Measurements from ENCODE around the gene MSI2. TPM values are rescaled to one million over a fixed set of nuclear protein-coding genes. Genes with fewer than 3 reads are reported as not detected.

Gene MSI2
- total and polyA plus RNA-seq, 12 donors: 25.5 to 135 (median 121) TPM

- peaks cover 0 to 27% (median 0%) of the 10 kb centered on the region in 9 donors for H3K36me3 ChIP-seq
- DNase-seq (no peak), ATAC-seq (no peak)
- H3K9me3 ChIP-seq: no peaks in the 10 kb centered on the region
- no peak overlapping the region for H3K4me3 ChIP-seq
- intact Hi-C loops (cut with DNase I): no loop called here
- 66 to 83% methylated on average over 9 of the region's 9 CpGs for WGBS, 2 donors
- H3K4me1 ChIP-seq: peaks cover 0 to 5% (median 0%) of the 10 kb centered on the region in 9 donors
- TF ChIP-seq CTCF (IDR thresholded peaks at IDR 0.05): no peak
- H3K27me3 ChIP-seq: no peaks in the 10 kb centered on the region
- no peak overlapping the region for H3K27ac ChIP-seq
These were observed 380.0 kb downstream of the MSI2 start for GRCh38 chr17:57636274-57636673.

- DNase-seq: no peak
- intact Hi-C loops (cut with DNase I): no loop called here
- H3K27me3 ChIP-seq: no peaks in the 10 kb centered on the region
These were observed 380.8 kb downstream of the MSI2 start for GRCh38 chr17:57636985-57637665.

GRCh38 chr17:57637666-57638010, 381.3 kb downstream of the MSI2 start:
- no peak for TF ChIP-seq CTCF (IDR thresholded peaks at IDR 0.05)
- ATAC-seq (no peak), DNase-seq (no peak)

More at GRCh38 chr17:57636985-57637665, 380.8 kb downstream of the MSI2 start:
- 89 to 92% methylated on average over 20 of the region's 20 CpGs for WGBS, 2 donors
- no peak for TF ChIP-seq CTCF (IDR thresholded peaks at IDR 0.05)
- Histone ChIP-seq H3K27ac (no peak overlapping the region), H3K4me1 (no peaks in the 10 kb centered on the region), H3K4me3 (no peak overlapping the region), H3K9me3 (no peaks in the 10 kb centered on the region), H3K36me3 (peaks cover 0 to 22% (median 0%) of the 10 kb centered on the region in 9 donors)
- ATAC-seq: no peak

GRCh38 chr17:57638284-57638683, 382.0 kb downstream of the MSI2 start:
- no peak for DNase-seq
- H3K4me3 ChIP-seq: no peak overlapping the region
- no peaks in the 10 kb centered on the region for H3K9me3 ChIP-seq
- TF ChIP-seq CTCF (IDR thresholded peaks at IDR 0.05): no peak
- intact Hi-C loops (cut with DNase I): no loop called here
- no peak for ATAC-seq
- no peak overlapping the region for H3K27ac ChIP-seq
- no peaks in the 10 kb centered on the region for H3K4me1 ChIP-seq
- peaks cover 0 to 16% (median 0%) of the 10 kb centered on the region in 9 donors for H3K36me3 ChIP-seq
- WGBS, 2 donors: 90 to 91% methylated on average over 8 of the region's 8 CpGs
- no peaks in the 10 kb centered on the region for H3K27me3 ChIP-seq

More at GRCh38 chr17:57637666-57638010, 381.3 kb downstream of the MSI2 start:
- Histone ChIP-seq H3K9me3 (no peaks in the 10 kb centered on the region), H3K4me1 (no peaks in the 10 kb centered on the region), H3K27me3 (no peaks in the 10 kb centered on the region), H3K27ac (no peak overlapping the region), H3K36me3 (peaks cover 0 to 17% (median 0%) of the 10 kb centered on the region in 9 donors), H3K4me3 (no peak overlapping the region)
- intact Hi-C loops (cut with DNase I): no loop called here
- 96 to 98% methylated on average over 6 of the region's 6 CpGs for WGBS, 2 donors
